Cardiac muscle cell (in vitro differentiated cells and primary cell): ENCODE measurements around the gene CCDC34. TPM values are rescaled to one million over a fixed set of nuclear protein-coding genes. Genes with fewer than 3 reads are reported as not detected.

Source experiments
- DNase-seq, 2 donors: peaks; one replicate each; pipeline versions ENCODE4 v3.0.0 to v3.0.0-alpha.2; 2010 to 2017; ENCODE audit warnings: low read depth in 1 of 2, low spot score in 1 of 2
- H3K27ac ChIP-seq: fragments of 200-600 bp; sonication (generic); 2 replicates; pipeline ENCODE4 v1.5.1; 2016
- H3K27me3 ChIP-seq: fragments of 200-600 bp; sonication (generic); 2 replicates; pipeline ENCODE4 v1.6.0; 2016; ENCODE audit warnings: control low read depth
- H3K36me3 ChIP-seq: fragments of 200-600 bp; sonication (generic); 2 replicates; pipeline ENCODE4 v1.5.1; 2016; ENCODE audit warnings: control low read depth
- H3K4me1 ChIP-seq: fragments of 200-600 bp; sonication (generic); 2 replicates; pipeline ENCODE4 v1.8.1; 2017; ENCODE audit warnings: low read depth, mild to moderate bottlenecking, mixed run types
- H3K4me3 ChIP-seq: fragments of 200-600 bp; sonication (generic); 2 replicates; pipeline ENCODE4 v1.5.1; 2016; ENCODE audit warnings: mild to moderate bottlenecking
- H3K9me3 ChIP-seq: fragments of 200-600 bp; sonication (generic); 2 replicates; pipeline ENCODE4 v1.5.1; 2017; ENCODE audit warnings: low read depth, mild to moderate bottlenecking, control low read depth
- polyA plus RNA-seq: library from polyadenylated mRNA; unstranded; fragments of >200 nt; fragmentation: Nextera tagmentation; extraction: Ambion mirVana; gene quantifications from 2 replicates; pipeline ENCODE4 v1.2.1, GENCODE V29; 2016
- total RNA-seq: library from RNA; depleted of rRNA; stranded (reverse); fragments of >200 nt; gene quantifications from 2 replicates; pipeline ENCODE4 v1.2.3, GENCODE V29; 2016
- TF ChIP-seq, protein P1 (sequence below): IDR thresholded peaks from 2 replicates; pipeline ENCODE4 v1.5.1; 2012; ENCODE audit warnings: low read depth, mild to moderate bottlenecking, low read length

Gene CCDC34
- total and polyA plus RNA-seq, 2 experiments from 2014 or later: 12.8 to 21.1 TPM

DNA sequence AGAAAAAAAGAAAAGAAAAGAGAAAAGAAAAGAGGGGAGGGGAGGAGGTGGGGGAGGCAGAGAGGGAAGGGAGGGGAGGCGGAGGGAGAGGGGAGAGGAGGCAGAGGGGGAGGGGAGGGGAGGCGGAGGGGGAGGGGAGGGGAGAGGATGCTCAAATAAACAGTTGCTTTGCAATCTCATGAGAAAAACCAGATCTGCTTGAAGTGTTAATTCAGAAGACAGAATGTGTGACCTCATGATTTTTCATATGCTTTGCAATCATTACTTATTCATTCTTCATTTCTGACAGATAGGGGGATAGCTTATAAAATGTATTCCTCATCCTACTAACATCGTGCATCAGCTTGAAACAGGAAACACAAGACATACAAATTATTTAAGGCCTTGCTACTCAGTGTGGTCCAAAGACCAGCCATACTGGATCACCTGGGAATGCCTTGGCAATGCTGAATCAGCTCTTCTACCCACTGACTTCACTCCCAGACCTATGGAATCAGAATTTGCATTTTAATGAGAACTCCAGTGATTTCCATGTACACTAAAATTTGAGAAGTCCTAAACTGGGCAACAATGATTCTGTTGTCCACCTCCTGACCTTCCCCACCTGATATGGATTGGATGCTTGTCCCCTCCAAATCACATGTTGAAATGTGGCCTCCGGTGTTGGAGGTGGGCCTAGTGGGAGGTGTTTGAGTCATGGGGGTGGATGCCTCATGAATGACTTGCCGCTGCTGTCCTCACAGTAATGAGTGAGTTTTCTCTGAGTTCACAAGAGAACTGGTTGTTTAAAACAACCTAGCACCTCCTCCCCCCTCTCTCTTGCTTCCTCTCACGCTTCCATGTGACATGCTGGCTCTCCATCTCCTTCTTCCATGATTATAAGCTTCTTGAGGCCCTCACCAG lies 69.2 kb downstream of the CCDC34 start:
- no peaks in the 10 kb centered on the region for H3K27me3 ChIP-seq
- H3K36me3 ChIP-seq: no peaks in the 10 kb centered on the region
- H3K4me3 ChIP-seq: no peak overlapping the region
- H3K4me1 ChIP-seq: no peaks in the 10 kb centered on the region
- no peaks in the 10 kb centered on the region for H3K9me3 ChIP-seq
- peak in 1 of 2 donors; percentile 27 for DNase-seq
- H3K27ac ChIP-seq: no peak overlapping the region
- TF ChIP-seq, protein P1, sequence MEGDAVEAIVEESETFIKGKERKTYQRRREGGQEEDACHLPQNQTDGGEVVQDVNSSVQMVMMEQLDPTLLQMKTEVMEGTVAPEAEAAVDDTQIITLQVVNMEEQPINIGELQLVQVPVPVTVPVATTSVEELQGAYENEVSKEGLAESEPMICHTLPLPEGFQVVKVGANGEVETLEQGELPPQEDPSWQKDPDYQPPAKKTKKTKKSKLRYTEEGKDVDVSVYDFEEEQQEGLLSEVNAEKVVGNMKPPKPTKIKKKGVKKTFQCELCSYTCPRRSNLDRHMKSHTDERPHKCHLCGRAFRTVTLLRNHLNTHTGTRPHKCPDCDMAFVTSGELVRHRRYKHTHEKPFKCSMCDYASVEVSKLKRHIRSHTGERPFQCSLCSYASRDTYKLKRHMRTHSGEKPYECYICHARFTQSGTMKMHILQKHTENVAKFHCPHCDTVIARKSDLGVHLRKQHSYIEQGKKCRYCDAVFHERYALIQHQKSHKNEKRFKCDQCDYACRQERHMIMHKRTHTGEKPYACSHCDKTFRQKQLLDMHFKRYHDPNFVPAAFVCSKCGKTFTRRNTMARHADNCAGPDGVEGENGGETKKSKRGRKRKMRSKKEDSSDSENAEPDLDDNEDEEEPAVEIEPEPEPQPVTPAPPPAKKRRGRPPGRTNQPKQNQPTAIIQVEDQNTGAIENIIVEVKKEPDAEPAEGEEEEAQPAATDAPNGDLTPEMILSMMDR: no peak

DNA sequence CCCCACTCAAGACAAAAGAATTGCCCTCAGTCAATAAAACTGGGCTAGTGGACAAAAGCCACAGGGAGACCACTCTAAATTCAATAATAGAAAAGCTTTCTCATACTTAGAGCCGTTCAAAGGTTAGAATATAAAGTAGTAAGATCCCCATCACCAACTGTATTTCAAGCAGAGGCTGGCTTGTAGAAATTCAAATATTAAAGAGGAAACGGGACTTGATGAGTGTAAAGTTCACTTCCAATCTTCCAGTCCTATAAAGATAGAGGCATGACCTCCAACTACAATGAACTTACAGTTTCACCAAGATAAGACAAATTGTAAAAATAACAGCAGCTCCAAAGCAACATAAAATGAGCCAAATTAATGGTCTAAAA lies 70.4 kb downstream of the CCDC34 start:
- Histone ChIP-seq H3K4me3 (no peak overlapping the region), H3K9me3 (no peaks in the 10 kb centered on the region), H3K27ac (no peak overlapping the region), H3K27me3 (no peaks in the 10 kb centered on the region), H3K36me3 (no peaks in the 10 kb centered on the region), H3K4me1 (no peaks in the 10 kb centered on the region)
- TF ChIP-seq, protein P1: no peak
- no peak for DNase-seq

DNA sequence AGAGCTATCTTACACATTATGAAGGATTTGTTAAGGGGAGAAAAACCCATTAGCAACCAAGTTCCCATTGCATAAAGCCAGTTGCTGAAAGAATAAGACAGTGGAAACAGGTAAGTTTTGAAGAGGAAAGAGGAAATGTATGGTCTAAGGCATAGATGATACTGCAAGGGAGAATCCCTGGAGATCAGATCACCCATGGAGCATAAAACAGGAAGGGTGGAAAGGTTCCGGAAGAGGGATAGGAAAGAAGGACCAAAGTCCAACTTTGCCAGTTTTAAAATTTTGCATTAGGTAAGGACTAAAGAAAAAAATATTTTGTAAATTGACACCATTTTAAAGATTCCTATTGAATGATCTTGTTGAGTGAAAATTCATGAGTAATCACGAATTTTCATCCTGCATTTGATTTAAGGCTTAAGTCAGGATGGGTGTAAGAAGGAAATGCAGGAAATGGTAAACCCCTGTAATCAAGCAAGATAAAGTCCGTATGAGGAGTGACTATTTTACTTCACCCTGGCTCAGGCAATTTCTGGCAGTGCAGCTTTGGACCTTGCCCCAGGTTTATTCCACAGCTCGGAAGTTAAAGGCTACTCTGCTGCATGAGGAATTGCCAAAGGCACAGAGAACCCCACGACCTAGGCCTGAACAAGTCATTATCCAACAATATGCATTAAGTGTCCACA lies 70.9 kb downstream of the CCDC34 start:
- H3K4me3 ChIP-seq: no peak overlapping the region
- no peak for DNase-seq
- TF ChIP-seq, protein P1: no peak
- no peaks in the 10 kb centered on the region for H3K27me3 ChIP-seq
- H3K36me3 ChIP-seq: no peaks in the 10 kb centered on the region
- H3K27ac ChIP-seq: no peak overlapping the region
- no peaks in the 10 kb centered on the region for H3K9me3 ChIP-seq
- H3K4me1 ChIP-seq: no peaks in the 10 kb centered on the region

DNA sequence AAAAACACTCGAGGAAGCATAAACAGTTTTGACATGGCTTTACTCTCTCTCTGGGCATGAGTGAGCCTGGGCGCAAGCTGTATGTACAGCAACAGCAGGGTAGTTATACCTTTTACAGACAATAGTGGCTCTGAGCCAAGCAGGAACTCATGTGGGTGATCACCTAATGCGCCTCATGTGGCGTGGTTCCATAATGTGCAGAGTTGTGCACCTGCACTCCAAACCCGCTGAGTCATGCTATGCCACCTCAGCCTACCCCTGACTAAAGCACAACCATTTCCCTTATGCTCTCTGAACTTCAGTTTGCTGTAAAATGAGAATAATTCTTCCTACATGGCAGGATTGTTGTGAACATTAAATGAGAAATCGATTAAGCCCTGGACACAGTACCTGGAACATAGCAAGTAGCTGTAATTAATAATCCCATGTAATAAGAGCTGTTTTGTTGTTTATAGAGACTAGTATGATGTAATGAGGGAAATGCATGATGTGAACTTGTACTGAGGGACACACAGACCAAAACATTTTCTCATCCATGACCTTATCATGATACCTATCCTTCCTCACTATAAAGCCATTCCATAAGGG lies 71.6 kb downstream of the CCDC34 start:
- DNase-seq: no peak
- TF ChIP-seq, protein P1: no peak
- no peak overlapping the region for H3K4me3 ChIP-seq

DNA sequence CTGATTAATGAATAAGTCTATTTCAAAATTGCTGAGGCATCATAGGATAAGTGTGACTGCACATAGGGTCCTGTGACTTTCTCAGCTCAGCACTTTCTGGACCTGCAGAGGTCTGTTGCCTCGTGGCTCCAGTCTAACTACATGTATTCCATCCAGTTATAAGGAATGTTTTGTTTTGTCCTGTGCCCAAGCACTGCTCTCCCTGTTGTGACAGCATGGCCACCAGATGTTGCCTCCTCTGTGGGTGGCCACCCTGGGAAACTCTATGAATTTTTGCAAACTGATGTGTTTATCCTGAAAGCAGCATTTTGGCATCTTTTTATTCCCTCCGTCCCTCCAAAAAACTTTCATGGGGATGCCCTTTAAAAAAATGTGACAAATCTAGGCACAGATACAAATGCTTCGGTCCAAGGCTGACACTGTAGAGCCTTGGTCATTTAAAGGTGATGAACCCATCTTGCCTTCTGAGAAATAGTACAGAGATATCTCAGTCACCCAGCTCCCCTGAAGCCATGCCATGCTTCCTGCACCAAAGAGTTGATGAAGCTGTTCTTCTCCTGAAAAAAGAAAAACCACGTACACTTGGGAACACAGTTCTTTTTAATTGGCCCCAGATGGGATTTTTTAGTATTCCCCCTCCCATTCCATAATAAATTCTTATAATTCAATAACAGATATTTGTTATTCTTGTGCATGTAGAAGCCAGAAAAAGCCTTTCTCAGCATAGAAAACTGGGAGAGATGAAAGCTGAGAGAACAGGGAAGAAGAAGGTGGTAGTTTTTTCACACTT lies 72.6 kb downstream of the CCDC34 start:
- Histone ChIP-seq H3K4me3 (no peak overlapping the region), H3K9me3 (no peaks in the 10 kb centered on the region), H3K36me3 (no peaks in the 10 kb centered on the region), H3K4me1 (no peaks in the 10 kb centered on the region), H3K27me3 (no peaks in the 10 kb centered on the region), H3K27ac (no peak overlapping the region)
- TF ChIP-seq, protein P1: no peak
- no peak for DNase-seq

More for the DNA sequence above, 71.6 kb downstream of the CCDC34 start:
- H3K27me3 ChIP-seq: no peaks in the 10 kb centered on the region
- no peaks in the 10 kb centered on the region for H3K9me3 ChIP-seq
- H3K36me3 ChIP-seq: no peaks in the 10 kb centered on the region
- H3K4me1 ChIP-seq: no peaks in the 10 kb centered on the region
- no peak overlapping the region for H3K27ac ChIP-seq
